Right renal cortex interstitium (tissue), 3 donors: ENCODE data around the gene CREB3L4. TPM values are rescaled to one million over a fixed set of nuclear protein-coding genes. Genes with fewer than 3 reads are reported as not detected.
A peak's percentile ranks its signal among the peaks of the same experiment; 100 is the strongest.

Experiments
- DNase-seq, 3 donors: peaks; one replicate each; pipeline ENCODE4 v3.0.0-alpha.2; 2013; ENCODE audit warnings: low read depth in 3 of 3, low spot score in 2 of 3
- polyA plus RNA-seq, 3 donors: library from polyadenylated mRNA; unstranded; fragments of 120-200 nt; gene quantifications; one replicate each; pipeline ENCODE4 v1.2.1, GENCODE V29; 2013; ENCODE audit not compliant: insufficient read length in 3 of 3

The CREB3L4 gene
- polyA plus RNA-seq, 3 donors = 31.9 to 37.9 (median 32.3) TPM

DNA sequence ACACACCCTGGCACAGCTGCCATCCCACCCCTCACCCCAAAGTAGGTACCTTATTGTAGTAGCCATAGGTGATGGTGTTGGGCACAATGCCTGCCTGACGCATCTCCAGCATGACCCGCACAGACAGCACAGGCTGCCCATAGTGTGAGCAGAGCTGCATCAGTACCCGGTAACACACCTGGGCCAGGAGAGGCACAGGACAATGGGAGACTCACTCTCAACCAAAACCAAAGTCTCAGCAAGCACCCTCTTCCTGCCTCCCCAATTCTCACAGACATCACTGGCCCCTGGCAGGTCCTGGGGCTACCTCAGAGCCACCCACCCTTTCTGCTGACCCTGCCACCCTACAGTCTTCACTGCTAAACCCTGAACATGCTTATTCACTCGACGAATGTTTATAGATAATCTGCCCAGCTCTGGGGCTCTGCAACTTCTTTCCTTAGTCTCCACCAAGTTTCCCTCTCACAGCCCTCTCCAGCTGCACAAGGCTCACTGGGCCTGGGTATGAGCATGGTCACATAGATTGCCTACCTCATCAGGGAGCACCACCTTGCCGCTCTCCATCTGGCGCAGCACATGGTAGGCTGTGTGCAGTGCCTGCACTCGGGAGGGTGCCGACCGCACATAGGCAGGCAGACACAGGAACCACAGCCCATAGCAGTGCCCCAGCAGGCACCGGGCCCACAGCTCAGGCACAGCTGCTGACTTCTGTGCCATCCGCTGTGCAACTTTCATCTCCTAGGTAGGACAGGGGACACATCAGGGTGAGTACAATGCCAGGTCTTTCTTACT lies 31.5 kb upstream of the CREB3L4 start:
- no peak for DNase-seq

DNA sequence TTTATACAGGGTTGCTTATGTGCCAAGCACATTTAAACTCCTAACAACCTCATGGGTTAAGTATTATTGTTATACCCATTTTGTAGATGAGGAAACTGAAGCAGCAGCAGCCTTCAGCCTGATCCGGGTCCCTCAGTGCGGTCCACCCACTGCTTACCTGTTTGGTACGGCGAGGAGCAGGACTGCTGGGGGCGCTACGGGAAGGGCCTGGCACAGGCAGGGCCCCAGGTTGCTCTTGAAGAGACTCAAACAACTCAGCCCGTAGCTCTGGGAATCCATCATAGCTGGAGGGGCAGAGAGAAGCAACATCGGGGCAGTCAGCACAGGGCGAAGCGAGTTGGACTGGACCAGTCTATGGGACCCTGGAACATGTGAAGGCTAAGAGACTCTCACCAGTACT lies 30.4 kb upstream of the CREB3L4 start:
- no peak for DNase-seq

DNA sequence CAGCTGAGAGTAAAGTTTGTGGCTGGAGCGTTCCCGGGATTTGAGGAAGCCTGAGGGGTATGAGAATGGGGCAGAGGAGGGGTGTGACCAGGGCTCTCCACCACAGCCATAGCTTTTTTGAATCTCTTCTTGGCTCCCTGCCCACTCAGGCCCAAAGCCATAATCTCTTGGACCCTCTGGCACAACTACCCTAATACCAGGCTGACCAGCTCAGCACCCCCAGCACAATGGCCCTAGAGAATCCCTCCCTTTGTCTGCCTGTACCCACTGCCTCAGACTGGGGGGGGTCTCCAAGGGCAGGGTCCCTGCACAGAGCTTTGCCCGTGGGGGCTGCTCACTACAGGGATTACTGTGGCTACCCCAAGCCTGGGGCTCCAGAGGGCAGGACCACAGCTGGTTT lies 28.7 kb upstream of the CREB3L4 start:
- DNase-seq = no peak

DNA sequence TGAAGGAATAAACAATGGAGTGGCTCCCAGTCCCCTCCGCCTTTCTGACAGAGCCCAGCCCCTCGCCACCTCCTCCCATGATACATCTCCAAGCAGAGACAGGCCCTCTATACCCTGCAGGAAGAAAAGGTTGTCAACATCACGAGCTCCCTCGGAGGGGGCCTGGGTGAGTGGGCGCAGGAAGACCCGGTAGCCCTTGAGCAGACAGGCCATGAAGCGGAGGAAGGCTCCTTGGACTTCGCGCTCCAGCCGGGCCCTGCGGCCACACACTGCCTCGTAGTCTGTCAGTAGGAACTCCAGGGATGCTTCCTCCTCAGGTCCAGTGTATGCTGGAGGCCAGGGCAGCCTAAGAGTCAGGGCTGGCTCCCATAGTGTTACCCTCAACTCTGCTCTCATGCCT lies 28.2 kb upstream of the CREB3L4 start:
- DNase-seq = no peak

DNA sequence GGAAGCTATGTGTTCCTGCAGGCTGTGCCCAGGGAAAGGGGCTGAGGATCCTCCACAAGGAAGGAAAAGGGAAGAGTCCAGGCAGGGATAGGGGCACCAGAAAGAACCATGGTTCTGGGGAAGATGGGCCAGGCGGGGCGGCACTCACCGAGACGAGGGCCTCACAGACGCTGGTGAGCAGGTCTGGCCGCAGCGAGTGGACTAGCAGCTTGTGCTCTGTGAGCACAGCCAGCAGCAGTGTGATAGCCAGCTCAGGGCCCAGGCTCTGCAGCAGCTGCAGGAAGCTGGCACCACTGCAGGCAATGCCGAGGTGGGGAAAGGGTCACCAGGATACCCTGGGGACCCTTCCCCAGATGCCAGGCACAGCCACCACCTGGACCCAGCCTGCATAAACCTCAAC lies 26.9 kb upstream of the CREB3L4 start:
- DNase-seq = no peak

DNA sequence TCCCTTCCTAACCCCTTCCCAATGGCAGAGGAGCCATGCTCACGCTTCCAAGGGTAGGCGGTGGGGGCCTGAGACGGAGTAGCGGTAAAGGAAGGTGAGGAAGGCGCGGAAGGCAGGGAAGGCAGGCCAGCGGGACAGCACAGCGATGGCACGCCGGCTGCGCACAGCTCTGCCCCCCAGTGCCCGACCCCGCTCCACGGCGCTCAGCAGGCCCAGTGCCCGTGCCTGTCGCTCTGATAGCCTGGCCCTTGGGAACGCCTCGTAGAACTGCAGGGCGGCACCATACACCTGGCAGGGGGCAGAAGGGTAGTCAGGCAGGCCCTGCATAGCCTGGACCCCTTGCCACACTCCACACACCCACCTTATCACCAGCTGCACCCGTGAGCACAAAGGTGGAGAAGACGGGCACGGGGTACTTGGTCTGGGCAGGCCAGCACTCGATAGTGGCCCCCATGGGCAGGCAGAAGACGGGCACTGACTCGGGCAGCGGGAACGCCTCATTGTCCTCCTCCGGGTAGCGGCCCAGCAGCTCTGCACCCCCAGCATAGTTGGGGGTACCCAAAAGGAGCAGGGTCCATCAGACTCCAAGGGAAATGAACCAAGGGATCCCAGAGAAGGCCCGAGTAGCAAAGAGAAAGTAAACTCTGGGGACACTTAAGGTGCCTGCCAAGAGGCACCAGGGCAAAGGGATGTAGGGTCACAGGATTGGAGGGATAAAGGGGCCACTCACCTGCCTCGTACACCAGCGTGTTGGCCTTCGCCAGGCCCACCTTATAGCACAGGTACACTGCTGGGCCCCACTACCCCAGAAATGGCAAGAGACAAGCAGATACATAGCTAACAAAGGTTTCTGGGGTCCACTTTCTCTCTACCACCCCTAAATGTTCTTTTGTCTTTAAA lies 25.6 kb upstream of the CREB3L4 start:
- no peak for DNase-seq

DNA sequence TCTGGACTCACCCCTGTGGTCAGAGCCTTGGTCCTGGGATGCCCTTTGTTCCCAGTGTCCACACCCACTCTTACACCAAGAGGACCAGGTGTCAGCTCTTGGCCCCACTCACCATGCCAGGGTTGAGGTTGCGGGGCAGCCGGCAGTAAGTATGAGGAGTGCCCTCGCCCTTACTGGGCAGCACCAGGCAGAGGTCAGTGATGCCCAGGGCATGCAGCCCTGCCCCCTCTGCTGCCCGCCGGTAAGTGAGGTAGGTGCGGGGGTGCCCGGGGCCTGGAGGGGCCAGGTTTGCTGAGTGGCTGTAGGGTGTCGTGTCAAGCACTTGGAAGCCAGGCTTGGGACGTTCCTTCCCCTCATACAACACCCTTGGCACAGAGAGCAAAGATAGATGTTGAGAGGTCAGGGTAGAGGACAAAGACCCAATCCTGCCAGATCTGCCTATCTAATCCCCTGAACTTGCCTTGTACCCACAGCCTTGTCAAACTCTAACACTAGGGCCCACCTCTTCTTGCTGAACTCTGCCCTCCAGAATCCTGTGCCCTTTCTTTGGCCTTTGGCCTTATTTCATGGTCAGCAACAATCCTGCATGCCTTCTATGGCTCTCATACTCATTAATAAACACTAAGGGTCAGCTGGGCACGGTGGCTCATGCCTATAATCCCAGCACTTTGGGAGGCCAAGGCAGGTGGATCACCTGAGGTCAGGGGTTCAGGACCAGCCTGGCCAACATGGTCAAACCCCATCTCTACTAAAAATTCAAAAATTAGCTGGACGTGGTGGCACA lies 24.7 kb upstream of the CREB3L4 start:
- no peak for DNase-seq

DNA sequence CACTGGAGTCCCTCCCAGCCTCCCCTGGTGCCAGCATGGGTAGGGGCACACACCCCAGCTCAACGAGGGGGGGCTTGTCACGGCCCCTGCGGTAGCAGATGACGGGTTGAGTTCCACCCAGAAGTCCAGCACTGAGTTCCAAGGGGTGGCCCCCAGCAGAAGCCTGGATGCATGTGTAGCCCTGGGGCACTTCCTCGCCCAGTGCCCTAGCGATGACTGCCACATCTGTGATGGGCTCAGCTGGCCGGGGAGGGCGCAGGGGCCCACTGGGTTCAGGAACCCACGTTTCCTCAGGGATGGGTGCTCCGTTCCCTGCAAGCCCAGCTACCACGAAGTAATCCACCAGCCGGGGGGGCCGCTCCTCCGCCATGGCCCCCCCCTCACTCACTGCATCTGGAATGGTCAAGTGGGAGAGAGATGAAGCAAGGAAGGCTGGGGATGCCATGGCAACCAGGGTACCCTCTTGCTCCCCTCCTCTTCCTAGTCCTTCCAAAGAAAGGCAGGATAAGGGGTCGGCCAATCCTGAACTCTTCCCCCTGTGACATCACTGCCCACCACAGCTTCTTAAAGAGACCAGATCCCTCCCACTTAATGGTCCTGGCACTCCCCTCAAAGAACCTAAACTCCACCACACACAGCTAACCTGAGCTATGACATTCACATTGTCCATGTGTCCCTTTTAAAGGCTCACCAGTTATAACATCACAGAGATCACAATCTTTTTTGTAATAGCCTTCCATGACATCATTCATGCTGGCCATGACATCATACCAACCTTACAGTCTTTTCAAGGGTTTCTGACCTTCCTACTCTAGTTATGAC lies 23.5 kb upstream of the CREB3L4 start:
- DNase-seq = no peak

DNA sequence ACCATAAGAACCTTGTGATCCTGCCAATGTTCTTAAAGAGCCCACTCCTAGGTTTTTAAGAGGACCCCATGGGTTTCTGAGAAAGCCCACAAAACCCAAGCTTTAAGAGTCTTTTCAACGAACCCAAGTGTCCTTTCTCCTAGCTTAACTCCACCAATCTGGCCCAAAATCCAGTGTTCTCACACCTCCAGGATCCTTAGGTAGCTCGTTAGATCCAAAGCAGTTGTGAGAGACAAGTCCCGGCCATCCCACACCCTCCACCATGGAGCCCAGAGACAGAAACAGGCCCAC lies 22.9 kb upstream of the CREB3L4 start:
- DNase-seq = no peak

DNA sequence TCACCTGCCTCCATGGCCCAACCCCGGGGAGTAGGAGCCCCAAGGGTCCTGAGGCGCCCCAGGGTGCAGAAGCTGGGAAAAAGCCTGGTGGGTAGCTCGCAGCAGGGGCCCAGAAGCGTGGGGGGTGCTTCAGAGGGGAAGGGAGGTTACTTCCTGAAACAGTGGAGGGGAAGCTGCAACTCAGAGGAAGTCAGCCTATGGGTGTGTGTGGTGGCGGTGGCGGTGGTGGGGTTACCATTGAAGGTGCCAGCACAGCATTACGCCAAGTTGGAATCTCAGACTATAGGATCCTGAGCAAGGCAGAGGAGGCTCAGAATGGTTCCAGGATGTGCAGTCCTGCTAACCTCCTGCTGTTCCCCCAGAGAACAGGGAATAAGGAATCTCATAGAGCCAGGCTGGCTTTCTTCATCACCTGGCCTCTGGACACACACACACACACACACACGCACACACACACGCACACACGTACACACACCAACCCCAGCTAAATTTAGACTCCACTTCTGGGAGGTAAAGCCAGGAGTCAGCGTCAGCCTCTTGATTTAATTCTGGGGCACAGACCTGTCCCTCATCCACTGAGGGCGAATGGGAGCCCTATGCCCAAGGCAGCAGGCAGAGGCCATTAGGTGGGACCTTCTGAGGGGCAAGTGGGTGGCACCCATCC lies 22.4 kb upstream of the CREB3L4 start:
- DNase-seq = no peak

DNA sequence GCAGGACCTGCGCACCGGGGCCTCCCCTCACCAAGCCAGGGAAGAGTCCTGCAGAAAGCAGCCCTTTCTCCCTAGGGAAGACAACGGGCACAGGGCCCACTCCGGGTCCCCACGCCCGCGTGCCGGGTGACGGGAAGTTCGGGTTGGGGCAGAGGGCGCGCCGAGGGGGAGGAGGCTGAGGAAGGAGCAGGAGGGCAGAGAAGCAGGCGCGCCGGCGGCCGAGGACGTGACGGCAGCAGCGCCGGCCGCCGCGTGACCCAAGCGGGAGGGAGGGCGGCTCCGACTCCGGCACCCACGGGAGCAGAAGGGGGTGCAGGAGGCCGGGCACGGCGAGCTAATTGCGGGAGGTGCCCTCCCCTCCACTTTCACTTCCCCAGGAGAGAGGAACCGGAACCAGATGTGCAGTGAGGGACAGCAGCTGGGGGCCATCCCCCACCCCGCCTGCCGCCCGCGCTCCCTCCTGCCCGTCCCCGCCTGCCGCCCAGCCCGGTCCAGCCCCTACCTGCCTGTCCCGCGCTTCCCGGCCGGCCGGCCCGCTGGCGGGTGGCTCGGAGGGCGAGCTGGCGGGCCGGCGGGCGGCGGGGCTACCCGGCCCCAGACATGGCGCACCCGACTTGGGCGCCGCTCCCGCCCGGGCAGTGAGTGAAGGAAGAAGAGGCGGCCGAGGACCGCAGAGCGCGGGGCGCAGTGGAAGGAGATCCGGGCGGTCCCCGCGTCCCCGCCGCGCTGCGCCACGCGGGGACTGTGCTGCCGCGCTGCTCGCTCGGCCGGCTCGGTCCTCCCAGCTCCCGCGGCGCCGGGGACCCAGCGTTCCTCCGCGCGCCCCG lies 21.7 kb upstream of the CREB3L4 start:
- DNase-seq = no peak

DNA sequence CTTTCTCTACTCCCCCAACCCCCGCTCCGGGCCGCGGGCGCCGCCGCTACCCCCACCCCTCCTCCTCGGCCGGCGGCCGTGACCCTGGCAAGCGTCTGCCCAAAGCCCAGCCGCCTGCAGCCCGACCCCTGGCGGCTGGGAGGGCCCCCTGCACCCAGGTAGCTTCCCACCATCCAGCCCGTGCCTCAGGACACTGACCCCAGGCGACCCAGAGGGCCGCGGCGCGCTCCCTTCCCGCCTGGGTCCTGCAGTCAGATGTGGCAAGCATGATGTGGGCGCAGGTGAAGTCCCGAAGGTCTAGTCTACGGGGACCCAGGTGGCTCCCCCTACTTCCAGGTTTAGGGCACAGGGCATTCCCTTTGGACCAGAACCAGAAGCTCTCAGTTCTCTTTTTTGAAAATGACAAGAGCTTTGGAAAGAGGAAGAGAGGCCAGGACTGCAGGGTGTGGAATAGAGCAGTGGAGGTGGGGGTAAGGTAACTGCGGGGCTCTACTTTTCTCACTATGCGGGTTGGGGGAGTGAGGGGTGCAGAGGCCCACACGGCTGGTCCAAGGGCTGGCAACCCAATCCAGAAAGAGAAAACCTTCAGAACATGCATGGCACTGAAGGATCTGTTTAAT lies 21.0 kb upstream of the CREB3L4 start, which contains the start of gene DENND4B:
Gene DENND4B, minus strand, starts transcription at position 97 of the 620 bp plus-strand sequence. CDS start 2,344 bp downstream, outside the sequence.
- peak in 1 of 3 donors; percentile 47 for DNase-seq

DNA sequence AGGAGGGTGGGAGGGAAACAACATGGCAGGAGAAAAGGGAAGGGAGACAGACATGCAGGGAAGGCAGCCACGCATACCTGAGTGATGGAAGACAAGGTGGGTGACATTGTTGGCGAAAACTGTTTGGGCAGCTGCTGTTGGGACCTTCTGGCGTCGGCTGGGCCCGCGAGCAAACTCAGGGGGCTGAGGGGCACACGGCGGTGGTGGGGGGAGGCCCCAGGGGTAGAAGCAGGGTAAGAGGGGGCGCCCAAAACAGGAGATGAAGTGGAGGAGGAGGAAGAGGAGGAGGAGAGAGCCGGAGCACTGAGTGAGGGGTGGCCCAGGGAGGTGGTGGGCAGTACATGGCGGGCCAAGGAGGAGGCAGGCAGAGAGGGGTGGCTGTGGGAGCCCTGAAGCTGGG lies 16.5 kb upstream of the CREB3L4 start:
- DNase-seq = no peak

DNA sequence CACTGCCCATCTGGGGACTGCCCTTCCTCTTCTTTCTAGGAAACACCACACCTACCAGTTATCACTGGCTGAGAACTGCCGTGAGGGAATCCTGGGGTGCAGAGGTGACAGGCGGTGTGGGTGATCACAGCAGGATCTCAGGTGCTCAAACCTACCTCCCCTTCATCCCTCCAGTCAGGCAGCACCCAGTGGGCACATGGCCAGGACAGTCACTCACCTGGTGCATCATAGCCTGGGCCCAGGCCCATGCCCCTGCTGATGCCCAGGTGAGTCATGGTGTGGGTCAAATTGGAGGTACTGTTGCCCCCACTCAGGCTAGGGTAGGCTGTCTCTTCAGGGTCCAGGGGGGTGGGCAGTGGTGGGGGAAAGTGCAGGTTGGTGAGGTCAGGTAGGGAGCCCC lies 15.9 kb upstream of the CREB3L4 start:
- DNase-seq = no peak

DNA sequence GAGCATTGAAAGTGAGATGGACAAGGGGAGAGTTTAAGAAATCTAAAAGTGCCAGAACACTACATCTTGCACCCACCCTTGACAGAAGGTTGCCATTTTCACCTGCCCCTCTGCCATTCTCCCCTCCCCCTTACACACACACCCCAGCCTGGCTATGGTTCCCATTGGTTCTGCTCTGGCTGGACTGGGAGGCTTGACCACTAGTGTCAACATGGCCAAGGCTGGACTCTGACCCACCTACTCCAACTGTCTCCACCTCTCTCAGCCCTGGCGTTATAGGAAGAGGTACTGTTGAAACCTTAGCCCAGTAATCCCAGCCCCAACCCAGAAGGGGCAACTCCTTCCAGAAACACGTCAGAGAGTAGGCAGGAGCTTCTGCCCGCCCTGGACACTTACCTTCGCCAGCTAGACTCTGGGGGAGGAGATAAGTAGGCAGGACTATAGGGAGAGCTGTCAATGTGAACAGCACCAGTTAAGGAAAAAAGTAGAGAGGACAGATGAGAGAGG lies 13.8 kb upstream of the CREB3L4 start:
- no peak for DNase-seq

DNA sequence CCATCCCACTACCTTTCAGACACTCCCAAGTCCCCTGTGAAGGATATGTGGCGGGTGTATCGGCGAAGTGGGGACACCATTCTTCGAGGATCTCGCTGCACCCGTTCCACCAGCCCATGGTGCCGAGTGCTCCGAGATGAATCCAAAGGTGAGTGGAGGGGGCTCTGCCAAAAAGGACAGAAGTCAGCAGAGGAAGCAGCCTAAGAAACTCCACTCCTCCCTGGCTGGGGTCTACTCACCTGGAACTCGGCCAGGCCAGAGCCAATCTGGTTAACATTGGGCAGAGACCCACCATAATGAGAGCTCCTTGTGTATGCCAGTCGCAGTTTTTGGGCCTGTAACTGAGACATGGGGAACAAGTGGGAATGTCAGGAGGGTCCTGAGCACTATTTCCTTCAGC lies 12.9 kb upstream of the CREB3L4 start:
- DNase-seq = no peak

DNA sequence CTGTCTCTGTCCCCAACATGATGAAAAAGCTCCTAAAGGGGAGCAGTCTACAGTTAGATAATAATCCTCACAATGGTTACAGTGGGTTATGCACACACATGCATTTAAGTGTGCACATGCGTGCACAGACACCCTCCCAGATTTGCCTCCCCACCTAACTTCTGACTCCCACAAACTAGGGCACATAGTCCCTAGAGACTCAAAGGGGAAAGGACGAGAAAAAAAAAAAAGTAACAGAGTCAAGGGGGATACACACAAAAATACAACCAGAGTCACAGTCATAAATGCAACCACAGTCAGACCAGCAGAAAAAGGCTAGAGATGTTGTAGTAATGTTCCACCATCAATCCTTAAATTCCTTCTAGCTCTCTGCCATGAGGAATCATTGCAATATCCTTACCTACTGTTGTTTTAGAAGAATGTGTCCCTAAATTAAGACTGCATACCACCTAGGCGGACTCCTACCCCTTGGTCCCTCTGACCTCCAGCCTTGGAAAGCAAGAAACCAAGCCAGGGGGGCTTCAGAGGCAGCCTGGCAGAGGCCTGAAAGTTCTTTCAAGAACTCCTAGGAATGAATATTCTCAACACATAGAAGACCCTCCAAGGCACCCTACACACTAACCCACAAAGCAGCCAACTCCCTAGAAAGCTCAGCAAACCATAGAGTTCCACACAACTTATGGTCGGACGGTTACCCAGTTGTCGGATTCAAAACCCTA lies 10.5 kb upstream of the CREB3L4 start:
- no peak for DNase-seq

DNA sequence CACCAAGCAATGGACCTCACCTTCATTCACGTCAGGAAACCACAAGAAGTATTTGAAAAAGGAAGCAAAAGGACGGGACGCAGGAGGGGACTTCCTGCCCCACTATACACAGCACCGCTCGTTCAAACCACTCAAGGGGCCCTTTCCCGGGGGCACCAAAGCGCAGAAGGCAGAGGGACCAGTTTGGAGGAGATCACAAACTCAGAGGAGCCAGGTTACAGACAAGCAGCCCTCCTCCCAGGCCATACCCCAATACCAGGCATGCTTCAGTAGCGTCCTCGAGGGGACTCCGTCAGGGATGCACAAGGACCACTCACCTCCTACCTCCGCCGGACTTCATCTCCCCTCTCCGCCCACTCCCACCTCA lies 10.0 kb upstream of the CREB3L4 start:
- DNase-seq = no peak
